Measurements from ENCODE around the gene CD52.

GRCh38 chr1:26276432-26276838 is 41.3 kb upstream of the CD52 start:
- TF ChIP-seq ZNF281 (CRISPR knock-in tag; IDR thresholded peaks at IDR 0.05): no peak
- no peak for TF ChIP-seq MAX (CRISPR knock-in tag; IDR thresholded peaks at IDR 0.05)

All from WTC11 (cell line).